GM12878 (cell line): ENCODE results near the gene IFI27L1. TPM values are rescaled to one million over a fixed set of nuclear protein-coding genes. Genes with fewer than 3 reads are reported as not detected.
A peak's percentile ranks its signal among the peaks of the same experiment; 100 is the strongest.

Experiments
- ATAC-seq: fragments of 200-7000 bp; cut with Tn5 transposase; 3 replicates; pipeline ENCODE4 v1.9.1; 2020; ENCODE audit warnings: mild to moderate bottlenecking, moderate library complexity
- BruUV-seq: library from RNA; stranded (reverse); fragments of 400-500 nt; replicated peaks from 2 replicates; lab custom pipeline; 2021; lab: Mats Ljungman, UMichigan
- CTCF ChIA-PET: fragments of 300-600 bp; sonication (Branson Sonifier 250); formaldehyde crosslinking; extraction: SDS; loops from one replicate; lab custom pipeline; 2021; ENCODE audit warnings: inconsistent platforms; lab: Yijun Ruan, JAX
- POLR2A ChIA-PET: fragments of 350-600 bp; formaldehyde crosslinking; extraction: SDS; loops from one replicate; lab custom pipeline; 2021; ENCODE audit warnings: inconsistent platforms; lab: Charles Lee
- RAD21 ChIA-PET: fragments of 300-600 bp; sonication (Branson Sonifier 250); formaldehyde crosslinking; loops from one replicate; lab custom pipeline; 2023; ENCODE audit warnings: antibody characterized with exemption; ENCODE audit not compliant: unreplicated experiment; lab: Charles Lee
- SMC1A ChIA-PET: fragments of 300-600 bp; sonication (Branson Sonifier 250); formaldehyde crosslinking; loops from one replicate; lab custom pipeline; 2023; ENCODE audit not compliant: unreplicated experiment, uncharacterized antibody; lab: Charles Lee
- DNase-seq: peaks from one replicate; pipeline ENCODE4 v3.0.0-alpha.2; 2011; ENCODE audit warnings: low read depth, low spot score
- FAIRE-seq: peaks from 3 replicates; lab custom pipeline; 2011; peaks lifted over from hg19 to GRCh38; lab: Jason Lieb, UNC
- H2AFZ ChIP-seq: 2 replicates; pipeline ENCODE4 v1.6.0; 2011; ENCODE audit warnings: low read depth, low read length, control low read depth; ENCODE audit not compliant: control insufficient read depth
- H3K27ac ChIP-seq: 2 replicates; pipeline ENCODE4 v1.5.1; 2011; ENCODE audit warnings: control low read depth; ENCODE audit not compliant: control insufficient read depth, insufficient read depth
- H3K27me3 ChIP-seq, 2 experiments: replicated peaks in 1 of 2; 2 replicates each; pipeline versions ENCODE4 v1.6.0 to v1.6.1; 2011; ENCODE audit warnings: low read length in 1 of 2; ENCODE audit not compliant: control insufficient read depth in 2 of 2, insufficient read depth in 2 of 2
- H3K36me3 ChIP-seq, 2 experiments: 2 replicates each; pipeline ENCODE4 v1.5.1; 2011; ENCODE audit warnings: low read length in 1 of 2; ENCODE audit not compliant: control insufficient read depth in 2 of 2, insufficient read depth in 2 of 2
- H3K4me1 ChIP-seq: 2 replicates; pipeline ENCODE4 v1.6.1; 2011; ENCODE audit warnings: mild to moderate bottlenecking, low read length, moderate library complexity, mixed read lengths; ENCODE audit not compliant: control insufficient read depth, insufficient read depth
- H3K4me2 ChIP-seq: 2 replicates; pipeline ENCODE4 v1.6.0; 2011; ENCODE audit warnings: control low read depth; ENCODE audit not compliant: control insufficient read depth, insufficient read depth
- H3K4me3 ChIP-seq: fragments of 200-600 bp; sonication (generic); 2 replicates; pipeline ENCODE4 v1.5.1; 2016
- H3K79me2 ChIP-seq: 2 replicates; pipeline ENCODE4 v1.6.0; 2011; ENCODE audit warnings: low read length; ENCODE audit not compliant: control insufficient read depth, insufficient read depth
- H3K9ac ChIP-seq: 2 replicates; pipeline ENCODE4 v1.8.0; 2011; ENCODE audit warnings: low read length, control low read depth, mixed read lengths; ENCODE audit not compliant: control insufficient read depth, insufficient read depth
- H3K9me3 ChIP-seq: replicated peaks from 3 replicates; pipeline ENCODE4 v1.5.1; 2011; ENCODE audit warnings: mild to moderate bottlenecking, low read length; ENCODE audit not compliant: control insufficient read depth, insufficient read depth
- H4K20me1 ChIP-seq: 2 replicates; pipeline ENCODE4 v1.6.0; 2011; ENCODE audit not compliant: control insufficient read depth, insufficient read depth
- CTCF ChIP-seq, 3 experiments: IDR thresholded peaks in 2 of 3; conservative IDR thresholded peaks in 1 of 3; 2 replicates each; pipeline ENCODE4 v1.5.1; 2011; ENCODE audit warnings: low read depth in 3 of 3, low read length in 3 of 3, mild to moderate bottlenecking in 3 of 3, control low read depth in 2 of 3, moderate library complexity in 2 of 3, inconsistent platforms in 1 of 3, mixed read lengths in 1 of 3; ENCODE audit not compliant: control insufficient read depth in 2 of 3, insufficient read depth in 1 of 3; ENCODE audit errors: extremely low read depth in 1 of 3
- JUNB ChIP-seq: IDR thresholded peaks from 2 replicates; pipeline ENCODE4 v1.6.1; 2016; ENCODE audit warnings: antibody characterized with exemption, mild to moderate bottlenecking
- RAD21 ChIP-seq: IDR thresholded peaks from 2 replicates; pipeline ENCODE4 v1.6.1; 2011; ENCODE audit warnings: mild to moderate bottlenecking, low read depth, low read length, moderate library complexity; ENCODE audit not compliant: insufficient read depth
- RELB ChIP-seq: fragments of 450-650 bp; IDR thresholded peaks from 2 replicates; pipeline ENCODE4 v1.6.1; 2017; ENCODE audit warnings: low read depth, mild to moderate bottlenecking, moderate library complexity
- SMC3 ChIP-seq: IDR thresholded peaks from 2 replicates; pipeline ENCODE4 v1.6.1; 2011; ENCODE audit warnings: low read length, improper control_type of control experiment, borderline replicate concordance
- ZBTB40 ChIP-seq: fragments of 450-650 bp; IDR thresholded peaks from 2 replicates; pipeline ENCODE4 v1.6.1; 2016; ENCODE audit warnings: mild to moderate bottlenecking, moderate library complexity, borderline replicate concordance
- ZNF622 ChIP-seq: fragments of 450-650 bp; IDR thresholded peaks from 2 replicates; pipeline ENCODE4 v1.6.1; 2017; ENCODE audit warnings: mild to moderate bottlenecking, inconsistent platforms
- WGBS: methylation state at CpG from one replicate; pipeline ENCODE4 v1.1.6; 2016; ENCODE audit warnings: low lambda C conversion rate; ENCODE audit not compliant: insufficient replicate concordance, insufficient coverage; ENCODE audit errors: missing lambda C conversion rate; 5-methylcytosine and 5-hydroxymethylcytosine counted together
- in situ Hi-C: fragments of 300-500 bp; cut with MboI; formaldehyde crosslinking; loops from 9 replicates; pipeline ENCODE4 v1.14.3; 2018; ENCODE audit warnings: mixed read lengths
- intact Hi-C: fragments of 100-400 bp; cut with micrococcal nuclease; formaldehyde crosslinking; loops from one replicate; pipeline ENCODE4 v1.14.2; 2022; ENCODE audit not compliant: unreplicated experiment
- polyA plus RNA-seq, 11 experiments: library from polyadenylated mRNA; depleted of rRNA in 4 of 11; unstranded in 6 of 11; stranded (reverse) in 5 of 11; fragments of >200 nt; fragmentation: Nextera tagmentation in 4 of 11; fragmentation: Illumina TruSeq in 1 of 11; extraction: Ambion mirVana in 4 of 11; extraction: Trizol in 1 of 11; gene quantifications; 1 replicate in 1 of 11; 2 replicates in 10 of 11; pipeline versions ENCODE4 v1.2.1 to v1.2.3, GENCODE V29; 2011 to 2016; ENCODE audit warnings: inconsistent platforms in 2 of 11, missing spikeins in 2 of 11, low read depth in 1 of 11
- total RNA-seq, 4 experiments: library from RNA; depleted of rRNA in 3 of 4; stranded (reverse); fragments of >200 nt in 3 of 4; fragmentation: Illumina TruSeq in 1 of 4; extraction: Trizol in 1 of 4; gene quantifications; 2 replicates each; pipeline versions ENCODE4 v1.2.1 to v1.2.3, GENCODE V29; 2013 to 2021

IFI27L1 gene
- total and polyA plus RNA-seq, 10 of the 15 experiments (the other 5 are each of a cell fraction or from before 2014, with no cell fraction given): 17.4 to 38.8 (median 27.6) TPM

GRCh38 chr14:94132285-94132887 lies 51.3 kb downstream of the IFI27L1 start:
- Histone ChIP-seq H2AFZ (no peak overlapping the region), H3K4me3 (no peak overlapping the region), H3K79me2 (no peaks in the 10 kb centered on the region), H3K9ac (no peak overlapping the region), H3K27ac (no peak overlapping the region), H3K9me3 (no peaks in the 10 kb centered on the region; the same call in 2 of the 3 replicates), H3K27me3 (peaks cover 0 to 4% of the 10 kb centered on the region in 2 experiments; a peak in 2 of 4 replicates), H3K36me3 (no peaks in the 10 kb centered on the region), H3K4me1 (peaks cover 10% of the 10 kb centered on the region; the same call in 1 of the 2 replicates), H4K20me1 (no peaks in the 10 kb centered on the region), H3K4me2 (no peak overlapping the region)
- DNase-seq (no peak), FAIRE-seq (no peak), ATAC-seq (peak; percentile 45)
- BruUV-seq: no TSS peak
- SMC1A ChIA-PET: interaction anchor here (0.9 to 3.8 kb wide), 11 partner anchors 9 to 192 kb away, joined by 3 to 39 read pairs (median 5); partner anchors contain the start of genes DDX24 and IFI27L1
- CTCF ChIA-PET: interaction anchor here (0.6 to 4.3 kb wide), 52 partner anchors 10 to 353 kb away, joined by 3 to 63 read pairs (median 4); partner anchors contain the start of genes CCDC197, DDX24, IFI27L1 and OTUB2
- in situ Hi-C loops: no loop called here
- POLR2A ChIA-PET: interaction anchor here (0.6 kb wide), 1 partner anchor 301 kb away, joined by 3 read pairs; no protein-coding TSS in a partner anchor
- RAD21 ChIA-PET: interaction anchor here (0.6 to 2.5 kb wide), 9 partner anchors 9 to 354 kb away, joined by 3 to 18 read pairs (median 3); no protein-coding TSS in a partner anchor
- 49% methylated on average over 4 of the region's 4 CpGs for WGBS
- TF ChIP-seq ZNF622 (no peak), CTCF (IDR thresholded peaks at IDR 0.05 in 2 of 3, conservative IDR thresholded peaks at IDR 0.05 in 1 of 3; ENCODE audit: control insufficient read depth in 2 of 3, extremely low read depth in 1 of 3, insufficient read depth in 1 of 3, low read depth in 3 of 3, low read length in 3 of 3) (peak; percentile 63 to 79 (median 63)), RELB (no peak), ZBTB40 (no peak), RAD21 (peak; percentile 60), SMC3 (peak; percentile 31; the same call in 1 of the 2 replicates), JUNB (peak; percentile 43; the same call in 1 of the 2 replicates)
- intact Hi-C loops: loop anchor here (1.0 to 10.0 kb wide), 2 partner anchors 352 to 417 kb away; no protein-coding TSS in a partner anchor
